Epidermal melanocyte (primary cell): ENCODE measurements around the gene FAM20B.

Source experiments
- DNase-seq: peaks from one replicate; pipeline ENCODE4 v3.0.0; 2011; ENCODE audit warnings: low spot score; ENCODE audit not compliant: insufficient read length

The FAM20B gene

GRCh38 chr1:179091691-179092165 is 66.0 kb downstream of the FAM20B start:
- DNase-seq: no peak

GRCh38 chr1:179092896-179093461 is 67.3 kb downstream of the FAM20B start:
- DNase-seq: no peak

- no peak for DNase-seq
Measured at GRCh38 chr1:179094818-179095217, 69.1 kb downstream of the FAM20B start.

GRCh38 chr1:179095377-179095776 is 69.7 kb downstream of the FAM20B start:
- no peak for DNase-seq

- no peak for DNase-seq
Measured at GRCh38 chr1:179095924-179096323, 70.2 kb downstream of the FAM20B start.

- peak; percentile 40 for DNase-seq
Measured at GRCh38 chr1:179099891-179100290, 74.2 kb downstream of the FAM20B start.

GRCh38 chr1:179101566-179101965 is 75.9 kb downstream of the FAM20B start:
- no peak for DNase-seq

GRCh38 chr1:179103999-179104398 is 78.3 kb downstream of the FAM20B start:
- no peak for DNase-seq

GRCh38 chr1:179104611-179105250 is 79.0 kb downstream of the FAM20B start:
- no peak for DNase-seq

GRCh38 chr1:179105393-179105792 is 79.7 kb downstream of the FAM20B start:
- DNase-seq: no peak

- DNase-seq: no peak
Measured at GRCh38 chr1:179107706-179108629, 82.3 kb downstream of the FAM20B start.

GRCh38 chr1:179108644-179109043 is 83.0 kb downstream of the FAM20B start:
- DNase-seq: no peak

GRCh38 chr1:179115181-179115580 is 89.5 kb downstream of the FAM20B start:
- DNase-seq: no peak

GRCh38 chr1:179119513-179119912 is 93.8 kb downstream of the FAM20B start:
- no peak for DNase-seq

GRCh38 chr1:179120736-179121135 is 95.0 kb downstream of the FAM20B start:
- no peak for DNase-seq

- peak; percentile 60 for DNase-seq
Measured at GRCh38 chr1:179121159-179121938, 95.7 kb downstream of the FAM20B start.

- no peak for DNase-seq
Measured at GRCh38 chr1:179124873-179125272, 99.2 kb downstream of the FAM20B start.
